ENCODE measurements around the gene IL6ST. TPM values are rescaled to one million over a fixed set of nuclear protein-coding genes. Genes with fewer than 3 reads are reported as not detected.
"Not testable (repeated sequence)": the region's sequence is repeated elsewhere in the genome, so short reads cannot be mapped to it uniquely, and the experiment has no call there.

The IL6ST gene
- 12.0 and 13.2 TPM in 2 replicates for polyA plus RNA-seq (2014; cell fraction: cytosol; rRNA removed)
- 8.9 and 11.2 TPM in 2 replicates for polyA plus RNA-seq (2014; cell fraction: nucleus; rRNA removed)

- DNase-seq (ENCODE audit: low spot score): no peak
These were observed at the start of gene IL6ST for GRCh38 chr5:55994495-55994997. Gene IL6ST (minus strand): TSS chr5:55994963. CDS start chr5:55976278, 18,685 bp downstream.

GRCh38 chr5:56039985-56040384, 45.2 kb upstream of the IL6ST start:
- DNase-seq (ENCODE audit: low spot score): no peak

- DNase-seq (ENCODE audit: low spot score): not testable (repeated sequence)
These were observed 43.4 kb upstream of the IL6ST start for GRCh38 chr5:56038206-56038605.

- peak; percentile 40 for DNase-seq (ENCODE audit: low spot score)
These were observed 42.8 kb upstream of the IL6ST start for GRCh38 chr5:56037531-56038010.

- DNase-seq (ENCODE audit: low spot score): not testable (repeated sequence)
These were observed 40.6 kb upstream of the IL6ST start for GRCh38 chr5:56035394-56035793.

GRCh38 chr5:56029871-56030630, 35.3 kb upstream of the IL6ST start:
- peak; percentile 45 for DNase-seq (ENCODE audit: low spot score)

- DNase-seq (ENCODE audit: low spot score): no peak
These were observed 34.7 kb upstream of the IL6ST start for GRCh38 chr5:56029457-56029856.

- no peak for DNase-seq (ENCODE audit: low spot score)
These were observed 33.9 kb upstream of the IL6ST start for GRCh38 chr5:56028708-56029107.

GRCh38 chr5:56026863-56027300, 32.1 kb upstream of the IL6ST start:
- DNase-seq (ENCODE audit: low spot score): no peak

GRCh38 chr5:56025151-56025885, 30.6 kb upstream of the IL6ST start:
- DNase-seq (ENCODE audit: low spot score): no peak

GRCh38 chr5:56024810-56025150, 30.0 kb upstream of the IL6ST start:
- no peak for DNase-seq (ENCODE audit: low spot score)

- DNase-seq (ENCODE audit: low spot score): no peak
These were observed 28.5 kb upstream of the IL6ST start for GRCh38 chr5:56023296-56023695.

GRCh38 chr5:56019306-56020272, 24.8 kb upstream of the IL6ST start:
- no peak for DNase-seq (ENCODE audit: low spot score)

GRCh38 chr5:56018832-56019231, 24.1 kb upstream of the IL6ST start:
- DNase-seq (ENCODE audit: low spot score): no peak

GRCh38 chr5:56014701-56015100, 19.9 kb upstream of the IL6ST start:
- not testable (repeated sequence) for DNase-seq (ENCODE audit: low spot score)

- DNase-seq (ENCODE audit: low spot score): not testable (repeated sequence)
These were observed 19.2 kb upstream of the IL6ST start for GRCh38 chr5:56013939-56014338.

- DNase-seq (ENCODE audit: low spot score): no peak
These were observed 17.7 kb upstream of the IL6ST start for GRCh38 chr5:56012281-56012963.

GRCh38 chr5:56011835-56012234, 17.1 kb upstream of the IL6ST start:
- DNase-seq (ENCODE audit: low spot score): no peak

- no peak for DNase-seq (ENCODE audit: low spot score)
These were observed 15.7 kb upstream of the IL6ST start for GRCh38 chr5:56010431-56010830.

GRCh38 chr5:56006600-56006999, 11.8 kb upstream of the IL6ST start:
- DNase-seq (ENCODE audit: low spot score): no peak

- DNase-seq (ENCODE audit: low spot score): no peak
These were observed 11.3 kb upstream of the IL6ST start for GRCh38 chr5:56006094-56006493.

Measured in SK-N-DZ (cell line).